Small intestine (tissue), 7 donors: ENCODE measurements around the gene GRK2. TPM values are rescaled to one million over a fixed set of nuclear protein-coding genes. Genes with fewer than 3 reads are reported as not detected.
A peak's percentile ranks its signal among the peaks of the same experiment; 100 is the strongest.

Experiments used
- DNase-seq, 2 donors: peaks; one replicate each; pipeline versions ENCODE4 v3.0.0 to v3.0.0-alpha.2; 2013
- FAIRE-seq: peaks from 2 replicates; lab custom pipeline; 2012; peaks lifted over from hg19 to GRCh38; lab: Jason Lieb, UNC
- H3K27ac ChIP-seq, 3 donors: one replicate each; pipeline ENCODE4 v1.5.1; 2013; ENCODE audit warnings: low read length in 2 of 3, mild to moderate bottlenecking in 2 of 3, control low read depth in 1 of 3, inconsistent platforms in 1 of 3, low read depth in 1 of 3, moderate library complexity in 1 of 3
- H3K27me3 ChIP-seq, 3 donors: one replicate each; pipeline ENCODE4 v1.6.1; 2013; ENCODE audit warnings: low read length in 3 of 3, inconsistent platforms in 1 of 3; ENCODE audit not compliant: control insufficient read depth in 3 of 3, insufficient read depth in 3 of 3
- H3K36me3 ChIP-seq, 3 donors: one replicate each; pipeline ENCODE4 v1.6.1; 2013; ENCODE audit warnings: low read length in 3 of 3, inconsistent platforms in 1 of 3, low read depth in 1 of 3, mild to moderate bottlenecking in 1 of 3, moderate library complexity in 1 of 3; ENCODE audit not compliant: control insufficient read depth in 3 of 3, insufficient read depth in 2 of 3
- H3K4me1 ChIP-seq, 3 donors: one replicate each; pipeline ENCODE4 v1.6.1; 2013; ENCODE audit warnings: low read length in 2 of 3, inconsistent platforms in 1 of 3, low read depth in 1 of 3, mild to moderate bottlenecking in 1 of 3, moderate library complexity in 1 of 3; ENCODE audit not compliant: control insufficient read depth in 3 of 3, insufficient read depth in 2 of 3
- H3K4me3 ChIP-seq, 3 donors: one replicate each; pipeline ENCODE4 v1.5.1; 2013; ENCODE audit warnings: low read length in 3 of 3, control low read depth in 1 of 3, inconsistent platforms in 1 of 3, low read depth in 1 of 3, mild to moderate bottlenecking in 1 of 3, moderate library complexity in 1 of 3
- H3K9me3 ChIP-seq, 2 donors: one replicate each; pipeline ENCODE4 v1.6.1; 2013; ENCODE audit warnings: low read depth in 1 of 2, low read length in 1 of 2; ENCODE audit not compliant: control insufficient read depth in 2 of 2, insufficient read depth in 1 of 2
- WGBS, 3 donors: extraction: QIAGEN DNeasy Blood & Tissue Kit; methylation state at CpG; one replicate each; pipeline ENCODE4 v1.1.7; 2013; 5-methylcytosine and 5-hydroxymethylcytosine counted together
- polyA plus RNA-seq, 4 donors: library from polyadenylated mRNA; stranded (reverse) in 3 of 4; unstranded in 1 of 4; fragments of 200-250 nt in 3 of 4; fragments of 120-200 nt in 1 of 4; gene quantifications; one replicate each; pipeline versions ENCODE4 v1.2.1 to v1.2.3, GENCODE V29; 2013
- donor health status: healthy with polysubstance abuse.
- donor health status: control.
- donor health status: control.
- donor health status: Bipolar disorder and iron deficiency.
- donor health status: healthy.

The GRK2 gene
- polyA plus RNA-seq, 4 donors: 78.3 to 153 (median 102) TPM

DNA sequence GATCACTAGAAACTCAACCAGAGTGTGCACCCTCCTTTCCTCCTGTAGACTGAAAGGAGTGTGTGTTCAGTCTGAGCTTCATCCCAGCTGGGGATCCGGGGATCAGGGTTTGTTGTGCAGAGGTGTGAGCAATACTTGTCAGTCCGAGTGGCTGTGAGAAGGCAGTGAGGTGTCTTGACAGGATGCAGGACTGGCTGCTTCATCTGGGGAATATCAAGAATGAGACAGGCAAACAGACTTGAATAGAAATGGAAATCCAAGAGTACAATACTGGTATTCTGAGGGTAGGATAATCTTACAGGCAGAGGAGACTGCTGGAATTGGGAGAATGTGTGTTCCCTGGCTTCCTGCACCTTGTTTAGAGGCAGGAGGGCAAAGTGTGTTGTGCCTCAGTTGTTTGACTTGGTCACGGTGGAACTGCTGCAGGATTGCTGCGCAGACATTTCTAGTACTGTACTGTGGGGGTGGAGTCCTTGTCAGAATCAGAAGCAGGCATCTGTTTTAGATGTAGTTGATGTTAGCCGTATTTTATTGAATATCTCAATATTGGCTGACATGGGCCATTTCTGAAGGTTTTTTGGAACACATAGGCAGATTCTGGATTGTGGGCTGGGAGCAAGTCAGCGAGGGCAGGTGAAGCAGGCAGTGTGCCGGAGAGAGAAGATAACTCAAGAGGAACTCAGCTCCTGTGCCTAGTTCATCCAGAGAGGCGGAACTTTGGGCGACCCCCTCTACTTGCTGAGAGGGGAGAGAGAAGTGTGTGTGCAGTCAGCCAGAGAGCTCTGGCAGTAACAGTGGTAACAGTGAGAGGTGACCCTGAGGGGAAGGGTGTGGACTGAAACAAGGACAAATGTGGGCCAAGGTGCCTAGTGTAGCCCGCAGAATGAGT, 27.1 kb upstream of the GRK2 start:
- WGBS, 3 donors: 14 to 18% (median 18%) methylated on average over 10 of the region's 10 CpGs

DNA sequence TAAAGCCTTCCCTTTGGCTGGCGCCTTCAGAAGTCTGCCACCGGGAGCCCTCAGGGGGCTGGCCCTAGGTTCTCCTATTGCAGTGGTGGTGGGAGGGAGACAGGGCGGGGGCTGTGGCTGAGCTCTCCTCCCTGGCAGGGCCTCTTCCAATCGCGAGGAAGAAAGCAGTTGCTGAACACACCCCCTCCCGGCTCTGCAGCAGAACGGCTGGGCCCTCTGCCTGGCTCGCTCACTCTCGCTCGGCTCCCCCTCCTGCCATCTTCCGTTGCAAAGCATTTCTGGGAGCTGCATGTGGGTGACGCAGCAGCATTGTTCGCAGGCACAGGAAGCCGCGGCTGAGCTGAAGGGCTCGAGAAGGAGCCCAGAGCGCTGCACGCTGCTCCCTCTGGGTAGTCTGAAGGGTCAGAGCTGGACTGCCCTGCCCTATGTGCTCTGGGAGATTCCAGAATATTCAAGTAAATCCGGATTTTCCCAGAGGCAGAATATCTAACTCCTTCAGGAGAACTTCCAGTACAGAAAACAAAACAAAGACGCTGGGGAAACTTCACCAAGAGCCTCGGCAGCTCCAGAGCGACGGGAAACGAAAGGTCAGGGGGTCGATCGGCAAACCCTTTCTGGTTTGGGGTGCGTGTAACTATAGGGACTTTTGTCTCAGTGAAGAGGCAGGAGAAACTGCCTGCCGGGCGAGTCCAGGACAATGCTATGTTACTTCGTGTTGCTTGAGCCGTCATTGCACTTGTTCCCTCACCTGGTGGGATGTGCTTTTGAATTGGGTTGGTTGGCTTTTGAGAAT, 26.3 kb upstream of the GRK2 start:
- peak overlapping the region; percentile 66 to 98 (median 90) for H3K27ac ChIP-seq
- 0% methylated on average over 31 of the region's 31 CpGs for WGBS, 3 donors
- no peaks in the 10 kb centered on the region for H3K27me3 ChIP-seq
- H3K4me3 ChIP-seq: peak overlapping the region; percentile 48 to 80 (median 53)
- no peaks in the 10 kb centered on the region for H3K9me3 ChIP-seq
- peaks cover 2 to 31% (median 2%) of the 10 kb centered on the region in 3 donors for H3K4me1 ChIP-seq
- DNase-seq (peak; percentile 97), FAIRE-seq (no peak)
- peaks cover 9 to 29% (median 10%) of the 10 kb centered on the region in 3 donors for H3K36me3 ChIP-seq

More for the DNA sequence above, 27.1 kb upstream of the GRK2 start:
- Histone ChIP-seq H3K36me3 (peaks cover 4 to 29% (median 8%) of the 10 kb centered on the region in 3 donors), H3K9me3 (no peaks in the 10 kb centered on the region), H3K27me3 (no peaks in the 10 kb centered on the region), H3K4me1 (peaks cover 2 to 31% (median 2%) of the 10 kb centered on the region in 3 donors), H3K27ac (peak overlapping the region; percentile 52 to 90 (median 84)), H3K4me3 (peak overlapping the region in 2 of 3 donors; percentile 33 to 53)
- FAIRE-seq (no peak), DNase-seq (no peak)

DNA sequence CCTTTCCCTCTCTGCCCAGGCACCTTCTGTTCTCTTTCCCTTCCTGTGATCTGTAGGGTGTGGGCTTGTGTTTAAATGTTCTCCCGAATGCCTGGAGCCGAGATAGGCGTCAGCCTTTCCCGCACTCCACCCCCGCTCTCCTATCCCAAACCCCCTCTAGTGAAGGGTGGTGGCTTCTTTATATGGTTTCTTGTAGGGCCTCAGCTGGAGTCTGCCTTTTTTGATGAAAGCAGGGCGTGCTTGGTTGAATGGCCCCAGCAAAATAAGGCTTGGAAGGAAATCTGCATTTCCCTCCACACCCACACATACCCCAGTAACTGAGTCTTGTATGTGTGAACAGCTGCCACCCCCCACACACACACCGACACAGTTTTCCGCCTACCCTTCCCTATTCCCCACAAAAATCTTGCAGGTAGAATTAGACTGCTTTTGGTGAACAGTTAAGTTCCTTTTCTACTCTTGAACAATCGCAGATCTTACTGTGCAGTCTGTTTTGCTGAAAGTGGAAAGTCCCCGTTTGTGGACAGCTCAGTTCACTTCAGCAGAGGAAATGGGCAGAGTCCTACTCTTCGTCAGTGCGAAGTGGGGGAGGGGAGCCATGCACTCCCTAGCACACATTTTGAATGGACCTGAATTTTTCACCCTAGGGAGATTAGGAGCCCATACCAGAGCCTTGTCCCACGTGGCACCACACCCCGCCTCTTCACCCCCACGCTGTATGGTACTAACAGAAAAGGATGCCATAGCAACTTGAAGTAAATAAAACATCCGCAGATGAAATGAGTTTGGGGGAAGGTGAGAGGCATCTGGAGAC, 25.5 kb upstream of the GRK2 start:
- peak overlapping the region; percentile 48 to 80 (median 53) for H3K4me3 ChIP-seq
- H3K36me3 ChIP-seq: peaks cover 15 to 33% (median 16%) of the 10 kb centered on the region in 3 donors
- DNase-seq: peak; percentile 81 to 87
- H3K27ac ChIP-seq: peak overlapping the region; percentile 66 to 98 (median 90)
- 0 to 1% (median 0%) methylated on average over 16 of the region's 16 CpGs for WGBS, 3 donors
- H3K9me3 ChIP-seq: no peaks in the 10 kb centered on the region
- no peaks in the 10 kb centered on the region for H3K27me3 ChIP-seq
- H3K4me1 ChIP-seq: peaks cover 2 to 31% (median 2%) of the 10 kb centered on the region in 3 donors
- no peak for FAIRE-seq

DNA sequence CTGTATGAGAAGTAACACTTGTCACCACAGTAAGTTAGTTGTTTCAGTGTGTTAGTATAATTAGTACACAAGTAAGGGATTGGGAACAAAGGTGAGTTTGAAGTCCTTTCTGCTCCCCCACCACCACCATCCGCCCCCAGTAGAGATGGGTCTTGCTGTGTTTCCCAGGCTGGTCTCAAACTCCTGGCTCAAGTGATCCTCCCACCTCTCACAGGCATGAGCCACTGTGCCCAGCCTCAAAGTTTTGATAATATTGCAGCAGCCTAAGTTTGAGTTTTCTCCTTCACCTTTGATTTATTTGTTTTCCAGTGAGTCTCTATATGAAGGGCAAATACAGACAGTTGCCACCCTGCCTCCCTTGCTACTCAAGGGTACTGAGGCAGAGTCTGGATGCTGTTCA, 23.7 kb upstream of the GRK2 start:
- no peak for FAIRE-seq
- Histone ChIP-seq H3K4me1 (peaks cover 2 to 31% (median 2%) of the 10 kb centered on the region in 3 donors), H3K4me3 (no peak overlapping the region), H3K27me3 (no peaks in the 10 kb centered on the region), H3K9me3 (no peaks in the 10 kb centered on the region), H3K36me3 (peaks cover 17 to 37% (median 25%) of the 10 kb centered on the region in 3 donors), H3K27ac (no peak overlapping the region)
- 58 to 75% (median 69%) methylated on average over 1 of the region's 1 CpG for WGBS, 3 donors
- peak in 1 of 2 donors; percentile 15 for DNase-seq

DNA sequence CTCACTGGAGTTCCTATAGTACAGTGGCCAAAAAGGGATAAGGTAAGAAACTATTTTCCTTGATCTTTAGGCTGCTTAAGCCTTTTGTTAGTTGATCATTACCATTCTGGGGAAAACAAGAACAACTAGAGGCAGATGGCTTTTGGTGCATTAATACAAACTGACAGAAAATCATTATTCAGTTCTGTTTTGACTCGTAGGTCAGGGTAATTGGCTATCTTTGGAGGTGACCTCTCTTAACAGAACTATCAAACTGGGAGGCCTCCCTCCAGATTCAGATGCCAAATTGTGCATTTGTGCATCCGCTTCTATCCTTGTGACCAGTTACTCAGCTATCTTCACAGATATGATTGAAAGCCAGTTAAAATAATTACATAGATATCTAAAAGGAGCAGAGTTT, 23.2 kb upstream of the GRK2 start:
- FAIRE-seq: no peak
- no peak overlapping the region for H3K27ac ChIP-seq
- H3K4me1 ChIP-seq: peaks cover 2 to 31% (median 2%) of the 10 kb centered on the region in 3 donors
- 69 to 95% (median 80%) methylated on average over 2 of the region's 2 CpGs for WGBS, 3 donors
- H3K36me3 ChIP-seq: peaks cover 19 to 40% (median 27%) of the 10 kb centered on the region in 3 donors
- H3K9me3 ChIP-seq: no peaks in the 10 kb centered on the region
- H3K27me3 ChIP-seq: no peaks in the 10 kb centered on the region
- no peak for DNase-seq
- H3K4me3 ChIP-seq: no peak overlapping the region

DNA sequence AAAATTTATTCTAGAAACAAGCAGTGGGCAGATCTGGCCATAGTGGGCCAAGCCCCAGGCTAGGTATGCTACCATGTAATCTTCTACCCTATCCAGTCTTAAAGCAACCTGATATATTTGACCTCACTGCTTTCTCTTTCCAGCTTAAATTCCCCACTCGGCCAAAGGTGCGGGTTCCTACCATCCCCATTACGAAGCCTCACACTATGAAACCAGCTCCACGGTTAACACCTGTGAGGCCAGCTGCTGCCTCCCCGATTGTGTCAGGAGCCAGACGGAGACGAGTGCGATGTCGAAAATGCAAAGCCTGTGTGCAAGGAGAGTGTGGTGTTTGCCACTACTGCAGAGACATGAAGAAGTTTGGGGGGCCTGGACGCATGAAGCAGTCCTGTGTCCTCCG, 21.2 kb upstream of the GRK2 start:
- no peaks in the 10 kb centered on the region for H3K9me3 ChIP-seq
- H3K36me3 ChIP-seq: peaks cover 28 to 55% (median 41%) of the 10 kb centered on the region in 3 donors
- FAIRE-seq: no peak

DNA sequence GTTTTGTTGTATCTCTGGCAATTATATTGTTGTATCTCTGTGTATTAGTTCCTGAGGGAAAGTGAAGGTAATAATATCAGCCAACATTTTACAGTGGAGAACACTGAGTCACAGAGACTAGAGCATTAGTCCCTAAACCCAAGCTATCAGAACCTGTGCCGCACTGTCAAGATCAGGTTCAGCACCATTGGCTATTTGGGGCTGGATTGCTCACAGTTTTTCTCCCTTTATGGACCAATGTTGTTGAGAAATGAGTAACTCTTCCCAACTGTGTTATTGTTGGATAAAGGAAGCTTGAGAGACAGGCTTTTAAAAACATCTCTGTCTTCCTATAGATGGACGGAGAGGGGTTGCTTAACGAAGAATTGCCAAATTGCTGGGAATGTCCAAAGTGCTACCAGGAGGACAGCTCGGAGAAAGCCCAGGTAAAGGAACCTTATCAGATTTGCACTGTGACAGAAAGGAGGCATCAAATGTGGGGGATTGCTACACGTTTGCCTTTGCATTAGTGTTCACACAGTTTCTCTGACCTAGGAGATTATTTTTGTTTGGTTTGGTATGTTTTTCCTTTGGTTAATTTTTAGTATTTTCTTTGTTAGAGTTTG, 18.2 kb upstream of the GRK2 start:
- no peaks in the 10 kb centered on the region for H3K27me3 ChIP-seq
- no peak for FAIRE-seq
- no peaks in the 10 kb centered on the region for H3K9me3 ChIP-seq
- H3K4me3 ChIP-seq: no peak overlapping the region
- H3K27ac ChIP-seq: no peak overlapping the region
- H3K4me1 ChIP-seq: peaks cover 0 to under 1% (median 0%) of the 10 kb centered on the region in 3 donors
- peaks cover 39 to 74% (median 62%) of the 10 kb centered on the region in 3 donors for H3K36me3 ChIP-seq
- DNase-seq: no peak
- WGBS, 3 donors: 91 to 94% (median 92%) methylated on average over 5 of the region's 5 CpGs

More for the DNA sequence above, 21.2 kb upstream of the GRK2 start:
- H3K4me3 ChIP-seq: no peak overlapping the region
- H3K27me3 ChIP-seq: no peaks in the 10 kb centered on the region
- 93 to 95% (median 94%) methylated on average over 11 of the region's 11 CpGs for WGBS, 3 donors
- no peak for DNase-seq
- peaks cover 0 to 22% (median 2%) of the 10 kb centered on the region in 3 donors for H3K4me1 ChIP-seq
- H3K27ac ChIP-seq: no peak overlapping the region
